HepG2 (cell line): ENCODE data around the gene NHERF2. TPM values are rescaled to one million over a fixed set of nuclear protein-coding genes. Genes with fewer than 3 reads are reported as not detected.

ENCODE experiments used
- ATAC-seq: fragments of 200-7000 bp; cut with Tn5 transposase; 3 replicates; pipeline ENCODE4 v1.9.1; 2020; ENCODE audit warnings: mild to moderate bottlenecking, moderate library complexity
- BruUV-seq: library from RNA; stranded (reverse); fragments of 400-500 nt; replicated peaks from 2 replicates; lab custom pipeline; 2021; lab: Mats Ljungman, UMichigan
- CTCF ChIA-PET: fragments of 300-600 bp; formaldehyde crosslinking; extraction: SDS; loops from one replicate; lab custom pipeline; 2021; ENCODE audit warnings: low total read pairs, inconsistent platforms, low intra/inter-chr PET ratio; lab: Yijun Ruan, JAX
- POLR2A ChIA-PET: fragments of 350-600 bp; sonication (Branson Sonifier 250); formaldehyde crosslinking; loops from one replicate; lab custom pipeline; 2020; ENCODE audit warnings: antibody characterized with exemption, inconsistent platforms; lab: Yijun Ruan, JAX
- DNase-seq: peaks from one replicate; pipeline ENCODE4 v3.0.0-alpha.2; 2015; ENCODE audit warnings: low spot score
- FAIRE-seq: peaks from 3 replicates; lab custom pipeline; 2011; peaks lifted over from hg19 to GRCh38; lab: Jason Lieb, UNC
- H2AFZ ChIP-seq: one replicate; pipeline ENCODE4 v1.6.1; 2011; ENCODE audit warnings: low read length, inconsistent platforms
- H3K27ac ChIP-seq: fragments of 300-600 bp; 3 replicates; pipeline ENCODE4 v1.8.0; 2011; ENCODE audit warnings: mixed run types, mild to moderate bottlenecking, mixed read lengths, low read length, inconsistent platforms; ENCODE audit not compliant: insufficient read depth; ENCODE audit errors: extremely low read length
- H3K27me3 ChIP-seq, 2 experiments: fragments of 200-600 bp in 1 of 2; 2 replicates in 1 of 2; 3 replicates in 1 of 2; pipeline versions ENCODE4 v1.6.0 to v1.8.0; 2011; ENCODE audit warnings: low read length in 2 of 2, mild to moderate bottlenecking in 2 of 2, moderate library complexity in 2 of 2, inconsistent platforms in 1 of 2; ENCODE audit not compliant: insufficient read depth in 2 of 2, control insufficient read depth in 1 of 2
- H3K36me3 ChIP-seq, 2 experiments: fragments of 200-600 bp in 1 of 2; replicated peaks in 1 of 2; 2 replicates in 1 of 2; 3 replicates in 1 of 2; pipeline versions ENCODE4 v1.5.1 to v1.8.0; 2011; ENCODE audit warnings: low read length in 2 of 2, inconsistent platforms in 1 of 2; ENCODE audit not compliant: insufficient read depth in 2 of 2, control insufficient read depth in 1 of 2
- H3K4me1 ChIP-seq: 2 replicates; pipeline ENCODE4 v1.5.1; 2012; ENCODE audit warnings: low read length, inconsistent platforms; ENCODE audit not compliant: insufficient read depth
- H3K4me2 ChIP-seq: 2 replicates; pipeline ENCODE4 v1.6.0; 2011; ENCODE audit warnings: low read depth, low read length, inconsistent platforms
- H3K4me3 ChIP-seq, 3 experiments: fragments of 200-600 bp in 1 of 3; sonication (generic), shearing (Covaris generic) in 1 of 3; replicated peaks in 1 of 3; 2 replicates each; pipeline ENCODE4 v1.5.1; 2011 to 2016; ENCODE audit warnings: low read length in 3 of 3, inconsistent platforms in 2 of 3, low read depth in 2 of 3, mild to moderate bottlenecking in 2 of 3, control low read depth in 1 of 3, mixed read lengths in 1 of 3; ENCODE audit not compliant: insufficient read depth in 1 of 3
- H3K79me2 ChIP-seq: one replicate; pipeline ENCODE4 v1.6.1; 2011; ENCODE audit warnings: low read length, inconsistent platforms; ENCODE audit not compliant: insufficient read depth
- H3K9ac ChIP-seq: 2 replicates; pipeline ENCODE4 v1.6.0; 2011; ENCODE audit warnings: mild to moderate bottlenecking, low read depth, low read length, inconsistent platforms; ENCODE audit not compliant: insufficient read depth
- H3K9me3 ChIP-seq: 2 replicates; pipeline ENCODE4 v1.5.1; 2012; ENCODE audit warnings: mild to moderate bottlenecking, low read length
- H4K20me1 ChIP-seq: 2 replicates; pipeline ENCODE4 v1.6.0; 2011; ENCODE audit warnings: inconsistent platforms, mild to moderate bottlenecking, low read length, moderate library complexity; ENCODE audit not compliant: insufficient read depth
- ARNT2 ChIP-seq: sonication (generic); formaldehyde crosslinking; IDR thresholded peaks from 2 replicates; pipeline ENCODE4 v1.8.0; 2022; ENCODE audit warnings: mild to moderate bottlenecking, low read depth, missing genetic modification reagents, moderate library complexity
- FOXP4 ChIP-seq: sonication (generic); formaldehyde crosslinking; IDR thresholded peaks from 2 replicates; pipeline ENCODE4 v1.4.0; 2020; ENCODE audit warnings: missing genetic modification reagents
- GPBP1L1 ChIP-seq: sonication (generic); formaldehyde crosslinking; IDR thresholded peaks from 2 replicates; pipeline ENCODE4 v1.5.0; 2020; ENCODE audit warnings: mild to moderate bottlenecking, missing genetic modification reagents
- SIN3A ChIP-seq: IDR thresholded peaks from 2 replicates; pipeline ENCODE4 v1.6.1; 2011; ENCODE audit warnings: low read depth, mild to moderate bottlenecking, control low read depth, low read length, borderline replicate concordance
- ZBTB34 ChIP-seq: sonication (generic); formaldehyde crosslinking; IDR thresholded peaks from 2 replicates; pipeline ENCODE4 v1.8.0; 2022; ENCODE audit warnings: mild to moderate bottlenecking, missing genetic modification reagents
- ZBTB40 ChIP-seq, 2 experiments: fragments of 450-650 bp in 1 of 2; sonication (generic) in 1 of 2; formaldehyde crosslinking in 1 of 2; IDR thresholded peaks; 2 replicates each; pipeline versions ENCODE4 v1.6.1 to v1.8.0; 2016 to 2022; ENCODE audit warnings: antibody characterized with exemption in 1 of 2, mild to moderate bottlenecking in 1 of 2, missing genetic modification reagents in 1 of 2
- ZNF160 ChIP-seq: sonication (generic); formaldehyde crosslinking; IDR thresholded peaks from 2 replicates; pipeline ENCODE4 v1.8.0; 2022; ENCODE audit warnings: mild to moderate bottlenecking, inconsistent platforms, missing genetic modification reagents
- ZNF263 ChIP-seq: sonication (generic); formaldehyde crosslinking; IDR thresholded peaks from 2 replicates; pipeline ENCODE4 v1.4.0; 2020; ENCODE audit warnings: missing genetic modification reagents
- ZNF839 ChIP-seq: sonication (generic); formaldehyde crosslinking; IDR thresholded peaks from 2 replicates; pipeline ENCODE4 v1.4.0; 2020; ENCODE audit warnings: missing genetic modification reagents, mild to moderate bottlenecking, borderline replicate concordance
- WGBS: methylation state at CpG from one replicate; pipeline ENCODE4 v1.1.6; 2017; ENCODE audit warnings: low lambda C conversion rate; 5-methylcytosine and 5-hydroxymethylcytosine counted together
- in situ Hi-C: cut with HindIII; loops from 2 replicates; pipeline ENCODE4 v1.10.0; 2017; ENCODE audit warnings: low pct_unique_long_range_greater_than_20kb; ENCODE audit not compliant: extremely low pct_ligation_motif_present
- intact Hi-C: fragments of 100-400 bp; cut with micrococcal nuclease; formaldehyde crosslinking; loops from one replicate; pipeline ENCODE4 v1.10.0; 2022; ENCODE audit not compliant: unreplicated experiment
- polyA plus RNA-seq, 8 experiments: library from polyadenylated mRNA; depleted of rRNA in 3 of 8; stranded (reverse) in 7 of 8; unstranded in 1 of 8; fragments of >200 nt; fragmentation: Illumina TruSeq in 4 of 8; extraction: Trizol in 4 of 8; gene quantifications; 2 replicates each; pipeline versions ENCODE4 v1.2.1 to v1.2.3, GENCODE V29; 2011 to 2016; ENCODE audit warnings: low read depth in 4 of 8, missing spikeins in 1 of 8, mixed read lengths in 1 of 8; ENCODE audit not compliant: insufficient read depth in 1 of 8
- total RNA-seq, 5 experiments: library from RNA; depleted of rRNA; stranded (reverse); fragments of >200 nt; fragmentation: Illumina TruSeq; extraction: Trizol; gene quantifications; 2 replicates each; pipeline ENCODE4 v1.2.3, GENCODE V29; 2016; ENCODE audit warnings: low read depth in 1 of 5

The NHERF2 gene
- total and polyA plus RNA-seq, 2 of the 13 experiments (the other 11 are each of a cell fraction or from before 2014, with no cell fraction given), result 23.7 to 39.3 TPM

GRCh38 chr16:2046893-2047329 is 20.2 kb downstream of the NHERF2 start:
- peaks cover 19% of the 10 kb centered on the region for H3K79me2 ChIP-seq
- no peak; the same call in 1 of the 3 replicates for ATAC-seq
- POLR2A ChIA-PET, result interaction anchor here (1.0 to 3.3 kb wide), 11 partner anchors 7 to 108 kb away, joined by 3 to 67 read pairs (median 7); partner anchors contain the start of genes RPS2 and TRAF7
- TF ChIP-seq ZNF839, result no peak
- TF ChIP-seq GPBP1L1 (CRISPR knock-in tag), result no peak
- TF ChIP-seq ZBTB40 (IDR thresholded peaks at IDR 0.05), result no peak
- TF ChIP-seq ZBTB40 (CRISPR knock-in tag; IDR thresholded peaks at IDR 0.05), result no peak
- TF ChIP-seq ZBTB34, result no peak
- no peak; the same call in 1 of the 2 replicates for TF ChIP-seq ZNF160
- peak; percentile 17; the same call in 1 of the 2 replicates for TF ChIP-seq SIN3A
- 0 out of 2 replicates have a peak, but pooled peaks have one; percentile 17 for TF ChIP-seq FOXP4
- no peak for TF ChIP-seq ARNT2
- TF ChIP-seq ZNF263 (CRISPR knock-in tag), result no peak

More at GRCh38 chr16:2046893-2047329, 20.2 kb downstream of the NHERF2 start:
- DNase-seq, result no peak
- H4K20me1 ChIP-seq, result no peaks in the 10 kb centered on the region
- peaks cover 1 to 8% of the 10 kb centered on the region in 2 experiments; a peak in 3 of 5 replicates for H3K36me3 ChIP-seq
- no peak overlapping the region for H2AFZ ChIP-seq
- no TSS peak for BruUV-seq
- FAIRE-seq, result peak; percentile 50
- H3K4me2 ChIP-seq, result peak overlapping the region; percentile 99
- H3K27me3 ChIP-seq, result peaks cover 0 to 2% of the 10 kb centered on the region in 2 experiments; a peak in 1 of 5 replicates
- in situ Hi-C loops, result no loop called here
- CTCF ChIA-PET, result interaction anchor here (1.4 kb wide), 1 partner anchor 24 kb away, joined by 7 read pairs; no protein-coding TSS in a partner anchor
- peak overlapping the region; percentile 69 to 95 (median 90) for H3K4me3 ChIP-seq
- WGBS, result 22% methylated on average over 4 of the region's 8 CpGs
- intact Hi-C loops, result no loop called here
- H3K9me3 ChIP-seq, result no peaks in the 10 kb centered on the region
- H3K27ac ChIP-seq, result peak overlapping the region; percentile 63
- peaks cover 29% of the 10 kb centered on the region for H3K4me1 ChIP-seq
- H3K9ac ChIP-seq, result peak overlapping the region; percentile 56
